ENCODE results near the gene SLC12A5.
A peak's percentile ranks its signal among the peaks of the same experiment; 100 is the strongest.

DNA sequence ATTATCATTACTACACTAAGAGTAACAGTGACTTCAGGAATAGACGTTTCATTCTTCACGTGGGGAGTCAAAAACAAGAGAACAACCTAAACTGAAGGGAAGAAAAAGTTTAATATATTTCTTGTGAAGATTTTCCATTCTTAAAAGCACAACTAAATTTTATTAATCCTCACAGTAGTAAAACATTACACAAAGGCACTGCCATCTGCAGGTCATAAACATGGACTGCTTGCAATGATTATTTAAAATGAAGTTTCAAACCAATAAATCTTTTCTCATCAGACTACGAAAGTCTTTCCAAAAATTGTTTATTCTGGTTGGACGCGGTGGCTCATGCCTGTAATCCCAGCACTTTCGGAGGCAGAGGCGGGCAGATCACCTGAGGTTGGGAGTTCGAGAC is 58.1 kb downstream of the SLC12A5 start:
- peak; percentile 56 for TF ChIP-seq CTCF (conservative IDR thresholded peaks at IDR 0.05; ENCODE audit: low read depth, low read length)
- TF ChIP-seq EZH2 (IDR thresholded peaks at IDR 0.05; ENCODE audit: borderline replicate concordance, low read depth, low read length, poor library complexity, severe bottlenecking): no peak
